Right lobe of liver (tissue), 6 donors: Measurements from ENCODE around the gene SERPINB8. TPM values are rescaled to one million over a fixed set of nuclear protein-coding genes. Genes with fewer than 3 reads are reported as not detected.

Experiments used
- ATAC-seq, 4 donors: fragments of 200-7000 bp; cut with Tn5 transposase; one replicate each; pipeline ENCODE4 v1.9.1; 2020; ENCODE audit warnings: mild to moderate bottlenecking in 4 of 4, moderate library complexity in 4 of 4
- DNase-seq, 3 donors: peaks; one replicate each; pipeline ENCODE4 v3.0.0-alpha.2; 2020
- H3K27ac ChIP-seq, 3 donors: fragments of 200-600 bp; one replicate each; pipeline ENCODE4 v1.8.0; 2022
- H3K27me3 ChIP-seq, 2 donors: fragments of 200-600 bp; one replicate each; pipeline ENCODE4 v1.8.0; 2022
- H3K36me3 ChIP-seq, 4 donors: fragments of 200-600 bp; sonication (generic) in 1 of 4; one replicate each; pipeline versions ENCODE4 v1.5.1 to v1.8.0; 2017 to 2022; ENCODE audit warnings: control low read depth in 1 of 4
- H3K4me1 ChIP-seq, 4 donors: fragments of 200-600 bp; sonication (generic) in 1 of 4; one replicate each; pipeline versions ENCODE4 v1.5.1 to v1.8.0; 2017 to 2022; ENCODE audit warnings: control low read depth in 1 of 4
- H3K4me3 ChIP-seq, 3 donors: fragments of 200-600 bp; one replicate each; pipeline ENCODE4 v1.8.0; 2022
- H3K9me3 ChIP-seq, 4 donors: fragments of 200-600 bp; sonication (generic) in 1 of 4; one replicate each; pipeline versions ENCODE4 v1.5.1 to v1.8.0; 2017 to 2022; ENCODE audit warnings: control low read depth in 1 of 4
- POLR2A ChIP-seq: fragments of 450-650 bp; IDR thresholded peaks from one replicate; pipeline ENCODE4 v1.6.1; 2017; ENCODE audit warnings: antibody characterized with exemption, mild to moderate bottlenecking
- WGBS: methylation state at CpG from one replicate; pipeline ENCODE4 v1.1.6; 2018; ENCODE audit warnings: low coverage, low lambda C conversion rate; ENCODE audit not compliant: insufficient coverage; ENCODE audit errors: missing lambda C conversion rate; 5-methylcytosine and 5-hydroxymethylcytosine counted together
- intact Hi-C, 2 donors: fragments of 100-400 bp; cut with DNase I; formaldehyde crosslinking; loops; one replicate each; pipeline versions ENCODE4 v1.11.2 to v1.14.1; 2022
- total RNA-seq, 6 experiments: library from RNA; depleted of rRNA in 2 of 6; stranded (reverse); fragments of >200 nt in 2 of 6; fragmentation: NEBNext Ultra II Directional in 3 of 6; extraction: Animal tissue kit (Norgen Biotek cat#: 25700) in 3 of 6; gene quantifications; one replicate each; pipeline versions ENCODE4 v1.1.0 to v1.2.4, GENCODE V29; 2016 to 2023
- TF ChIP-seq, protein P1 (sequence below), 4 donors: fragments of 200-600 bp in 3 of 4; fragments of 450-650 bp in 1 of 4; IDR thresholded peaks; one replicate each; pipeline versions ENCODE4 v1.5.1 to v1.8.0; 2016 to 2022; ENCODE audit warnings: antibody characterized with exemption in 4 of 4, mild to moderate bottlenecking in 2 of 4
- donor health status: DM: no; HTN: yes; CAD: no.
- donor health status: DM: no; HTN: no; CAD: no.
- donor health status: DM: no; HTN: no; CAD: no.
- donor health status: DM: no; HTN: yes; CAD: no.
- donor health status: DM: no; HTN: yes; CAD: no.

SERPINB8 gene
- total RNA-seq, 6 experiments from 2014 or later, result 2.8 to 44.2 (median 16.8) TPM

DNA sequence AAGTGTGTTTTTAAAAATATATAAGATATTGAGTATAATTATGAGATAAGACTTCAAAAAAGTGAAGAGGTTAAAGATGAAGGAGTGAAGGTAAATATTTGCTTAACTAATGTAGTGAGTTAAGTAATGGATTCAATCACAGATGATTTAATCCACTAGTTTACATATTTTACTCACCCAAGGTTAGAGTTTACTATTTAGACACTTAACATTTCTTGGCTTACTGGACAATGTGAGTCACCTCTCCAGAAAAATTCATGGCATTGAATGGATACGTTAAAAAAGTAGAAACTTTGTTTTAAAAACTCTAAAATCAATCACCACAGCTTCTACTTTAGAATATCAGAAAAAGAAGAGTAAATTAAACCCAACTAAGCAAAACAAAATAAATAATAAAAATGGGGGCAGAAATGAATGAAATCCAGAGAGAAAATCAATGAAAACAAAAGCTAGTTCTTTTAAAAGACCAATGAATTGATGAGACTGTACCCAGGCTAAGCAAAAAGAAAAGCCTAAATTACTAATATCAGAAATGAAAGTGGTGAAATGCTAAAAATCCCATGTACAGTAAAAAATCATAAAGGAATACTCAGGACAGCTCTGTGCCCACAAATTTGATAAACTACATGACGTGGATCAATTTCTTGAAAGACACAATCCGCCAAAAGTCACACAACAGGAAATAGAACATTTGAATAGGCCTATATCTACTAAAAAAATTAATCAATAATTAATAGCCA lies 22.7 kb upstream of the SERPINB8 start:
- ATAC-seq, result no peak
- no peaks in the 10 kb centered on the region for H3K27me3 ChIP-seq
- no peak overlapping the region for H3K4me3 ChIP-seq
- intact Hi-C loops, result no loop called here
- H3K9me3 ChIP-seq, result no peaks in the 10 kb centered on the region
- TF ChIP-seq, protein P1, sequence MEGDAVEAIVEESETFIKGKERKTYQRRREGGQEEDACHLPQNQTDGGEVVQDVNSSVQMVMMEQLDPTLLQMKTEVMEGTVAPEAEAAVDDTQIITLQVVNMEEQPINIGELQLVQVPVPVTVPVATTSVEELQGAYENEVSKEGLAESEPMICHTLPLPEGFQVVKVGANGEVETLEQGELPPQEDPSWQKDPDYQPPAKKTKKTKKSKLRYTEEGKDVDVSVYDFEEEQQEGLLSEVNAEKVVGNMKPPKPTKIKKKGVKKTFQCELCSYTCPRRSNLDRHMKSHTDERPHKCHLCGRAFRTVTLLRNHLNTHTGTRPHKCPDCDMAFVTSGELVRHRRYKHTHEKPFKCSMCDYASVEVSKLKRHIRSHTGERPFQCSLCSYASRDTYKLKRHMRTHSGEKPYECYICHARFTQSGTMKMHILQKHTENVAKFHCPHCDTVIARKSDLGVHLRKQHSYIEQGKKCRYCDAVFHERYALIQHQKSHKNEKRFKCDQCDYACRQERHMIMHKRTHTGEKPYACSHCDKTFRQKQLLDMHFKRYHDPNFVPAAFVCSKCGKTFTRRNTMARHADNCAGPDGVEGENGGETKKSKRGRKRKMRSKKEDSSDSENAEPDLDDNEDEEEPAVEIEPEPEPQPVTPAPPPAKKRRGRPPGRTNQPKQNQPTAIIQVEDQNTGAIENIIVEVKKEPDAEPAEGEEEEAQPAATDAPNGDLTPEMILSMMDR (IDR thresholded peaks at IDR 0.05), result no peak
- H3K36me3 ChIP-seq, result no peaks in the 10 kb centered on the region
- no peak for DNase-seq
- H3K4me1 ChIP-seq, result peaks cover 0 to 8% (median 0%) of the 10 kb centered on the region in 4 donors
- no peak overlapping the region for H3K27ac ChIP-seq
- 82% methylated on average over 3 of the region's 3 CpGs for WGBS

DNA sequence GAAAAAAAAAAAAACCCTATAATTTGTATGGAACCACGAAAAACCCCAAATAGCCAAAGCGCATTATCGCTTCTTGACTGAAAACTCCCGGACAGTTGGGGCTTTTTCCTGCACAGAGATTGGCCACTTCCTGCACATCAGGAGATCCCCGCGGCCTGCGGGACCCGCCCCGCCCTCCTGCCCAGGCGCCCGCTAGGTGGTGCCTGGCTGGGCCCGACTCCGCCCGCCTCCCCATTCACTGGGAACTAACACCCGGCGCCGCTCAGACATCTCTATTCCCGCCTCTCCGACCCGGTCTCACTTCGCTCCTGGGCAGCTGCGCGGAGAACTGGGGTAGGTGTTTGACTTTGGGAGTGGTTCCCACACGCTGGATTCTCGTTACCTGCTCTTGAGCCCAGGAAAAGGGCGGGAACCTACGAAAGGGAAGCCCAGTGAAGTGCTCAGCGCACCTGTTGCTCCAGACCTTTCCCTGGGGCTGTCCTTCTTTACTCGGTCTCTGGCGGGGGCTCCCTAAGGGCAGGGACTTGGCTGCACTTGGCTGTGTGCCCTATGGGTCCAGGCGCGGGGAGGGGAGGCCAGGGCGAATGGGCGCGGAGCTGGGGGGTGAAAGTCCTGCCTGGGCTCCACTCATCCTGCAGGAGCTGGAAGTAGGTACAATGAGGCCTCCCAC lies 20.7 kb upstream of the SERPINB8 start, which contains the start of gene HMSD:
HMSD (plus strand) TSS at position 234 of the 670 bp plus-strand sequence. CDS start 4,155 bp downstream, outside the sequence.
- H3K4me1 ChIP-seq, result peaks cover 0 to 8% (median 0%) of the 10 kb centered on the region in 4 donors
- H3K36me3 ChIP-seq, result no peaks in the 10 kb centered on the region
- DNase-seq (peak; percentile 63 to 77 (median 72)), ATAC-seq (peak; percentile 99 to 100 (median 100))
- H3K27me3 ChIP-seq, result no peaks in the 10 kb centered on the region
- intact Hi-C loops, result no loop called here
- H3K4me3 ChIP-seq, result peak within 1 kb of the TSS in 2 of 3 donors; percentile 29 to 44
- H3K27ac ChIP-seq, result no peak within 1 kb of the TSS
- H3K9me3 ChIP-seq, result no peaks in the 10 kb centered on the region
- 18% methylated on average over 16 of the region's 35 CpGs for WGBS
- TF ChIP-seq POLR2A, result no peak
- TF ChIP-seq, protein P1 (IDR thresholded peaks at IDR 0.05), result peak; percentile 37 to 61 (median 46)

DNA sequence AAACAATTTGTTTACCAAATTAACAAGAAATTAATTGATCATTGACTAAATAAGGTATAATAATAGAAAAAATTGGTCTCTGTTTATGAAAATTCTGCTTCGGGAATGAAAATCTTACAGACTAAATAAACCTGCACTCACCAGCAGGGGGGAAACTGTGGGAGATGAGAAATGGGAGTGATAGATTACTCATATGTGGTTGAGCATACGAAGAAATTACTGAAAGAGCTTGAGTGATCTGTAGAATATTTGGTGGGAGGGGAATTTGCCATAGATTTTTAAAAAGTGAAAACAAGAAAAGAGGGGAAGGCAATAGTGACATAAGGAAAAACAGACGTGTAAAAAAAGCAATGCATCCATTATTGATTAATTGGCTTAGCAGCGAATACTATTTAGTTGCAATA lies 18.6 kb upstream of the SERPINB8 start:
- Histone ChIP-seq H3K4me1 (peaks cover 0 to 8% (median 0%) of the 10 kb centered on the region in 4 donors), H3K27ac (no peak overlapping the region), H3K36me3 (no peaks in the 10 kb centered on the region), H3K9me3 (no peaks in the 10 kb centered on the region), H3K4me3 (no peak overlapping the region), H3K27me3 (no peaks in the 10 kb centered on the region)
- TF ChIP-seq, protein P1 (IDR thresholded peaks at IDR 0.05), result no peak
- no peak for TF ChIP-seq POLR2A
- ATAC-seq, result no peak
- DNase-seq, result no peak
- intact Hi-C loops, result no loop called here
- 68% methylated on average over 4 of the region's 4 CpGs for WGBS

DNA sequence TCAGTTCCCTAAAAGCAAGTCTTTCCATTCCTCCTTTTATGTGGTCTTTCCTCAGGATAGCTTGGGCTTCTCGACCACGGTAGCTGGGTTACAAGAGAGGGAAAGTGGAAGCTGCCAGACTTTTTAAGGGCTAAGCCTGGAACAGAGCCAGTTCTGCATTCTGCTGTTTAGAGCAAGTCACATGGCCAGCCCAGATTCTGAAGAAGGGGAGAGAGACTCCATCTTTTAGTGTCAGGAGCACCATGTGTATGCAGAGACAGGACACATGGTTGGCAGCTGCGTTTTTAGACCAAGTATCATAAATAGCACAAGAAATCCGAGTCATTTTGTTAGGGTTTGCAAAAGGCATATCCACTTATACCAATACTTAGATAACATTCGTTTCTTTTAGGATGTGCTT lies 16.1 kb upstream of the SERPINB8 start:
- H3K4me3 ChIP-seq, result no peak overlapping the region
- no peaks in the 10 kb centered on the region for H3K36me3 ChIP-seq
- TF ChIP-seq, protein P1 (IDR thresholded peaks at IDR 0.05), result no peak
- TF ChIP-seq POLR2A, result no peak
- no peak overlapping the region for H3K27ac ChIP-seq
- intact Hi-C loops, result no loop called here
- 56% methylated on average over 5 of the region's 5 CpGs for WGBS
- DNase-seq (no peak), ATAC-seq (no peak)
- H3K9me3 ChIP-seq, result no peaks in the 10 kb centered on the region
- H3K4me1 ChIP-seq, result peaks cover 0 to 6% (median 0%) of the 10 kb centered on the region in 4 donors
- no peaks in the 10 kb centered on the region for H3K27me3 ChIP-seq
